Hepatocyte (in vitro differentiated cells): Measurements from ENCODE around the gene UQCC2.

Experiments
- CTCF ChIP-seq: fragments of 200-600 bp; sonication (generic); IDR thresholded peaks from 2 replicates; pipeline ENCODE4 v1.5.1; 2016; ENCODE audit warnings: antibody characterized with exemption, mild to moderate bottlenecking; ENCODE audit not compliant: poor library complexity
- EZH2 ChIP-seq: fragments of 200-600 bp; sonication (generic); IDR thresholded peaks from 2 replicates; pipeline ENCODE4 v1.6.1; 2016; ENCODE audit warnings: antibody characterized with exemption, mild to moderate bottlenecking, borderline replicate concordance
- EZH2phosphoT487 ChIP-seq: fragments of 200-600 bp; sonication (generic); IDR thresholded peaks from one replicate; pipeline ENCODE4 v1.6.1; 2018; ENCODE audit warnings: antibody characterized with exemption, mild to moderate bottlenecking, low read depth, moderate library complexity; ENCODE audit not compliant: unreplicated experiment, severe bottlenecking

GRCh38 chr6:33679761-33680160, 31.7 kb downstream of the UQCC2 start:
- TF ChIP-seq CTCF (no peak), EZH2 (no peak), EZH2phosphoT487 (no peak)
